K562 (cell line): ENCODE data around the gene LLCFC1. TPM values are rescaled to one million over a fixed set of nuclear protein-coding genes. Genes with fewer than 3 reads are reported as not detected.

Experiments used
- HNRNPUL1 ChIP-seq: fragments of 200-400 bp; formaldehyde crosslinking; IDR thresholded peaks from 2 replicates; pipeline ENCODE4 v1.6.1; 2017; ENCODE audit warnings: low read length
- MAFG ChIP-seq: fragments of 450-650 bp; conservative IDR thresholded peaks from 2 replicates; pipeline ENCODE4 v1.6.1; 2016; ENCODE audit warnings: missing genetic modification characterization, missing compliant biosample characterization
- MAFK ChIP-seq: IDR thresholded peaks from 2 replicates; pipeline ENCODE4 v1.6.1; 2011; ENCODE audit warnings: low read length, improper control_type of control experiment
- MAZ ChIP-seq, 2 experiments: fragments of 450-650 bp in 1 of 2; sonication (generic) in 1 of 2; formaldehyde crosslinking; IDR thresholded peaks in 1 of 2; conservative IDR thresholded peaks in 1 of 2; 2 replicates each; pipeline versions ENCODE4 v1.4.0 to v1.5.0; 2020; ENCODE audit warnings: mild to moderate bottlenecking in 1 of 2, missing genetic modification reagents in 1 of 2
- PHF8 ChIP-seq: fragments of 200-600 bp; sonication (generic); IDR thresholded peaks from 2 replicates; pipeline ENCODE4 v1.6.1; 2012; ENCODE audit warnings: mixed run types, mild to moderate bottlenecking, inconsistent platforms, low read length, moderate library complexity, borderline replicate concordance
- PYGO2 ChIP-seq: fragments of 450-650 bp; IDR thresholded peaks from 2 replicates; pipeline ENCODE4 v1.6.1; 2016; ENCODE audit warnings: mild to moderate bottlenecking, missing genetic modification characterization, moderate library complexity, missing compliant biosample characterization
- RHOXF2B ChIP-seq: fragments of 250-450 bp; sonication (Bioruptor Pico); conservative IDR thresholded peaks from 2 replicates; pipeline ENCODE4 v1.5.1; 2021
- ZNF384 ChIP-seq: IDR thresholded peaks from 2 replicates; pipeline ENCODE4 v1.6.1; 2012; ENCODE audit warnings: low read depth, low read length, improper control_type of control experiment
- polyA plus RNA-seq, 8 experiments: library from polyadenylated mRNA; depleted of rRNA in 4 of 8; stranded (reverse) in 5 of 8; unstranded in 3 of 8; fragments of >200 nt; fragmentation: Nextera tagmentation in 2 of 8; fragmentation: Illumina TruSeq in 1 of 8; extraction: Ambion mirVana in 2 of 8; extraction: Trizol in 1 of 8; gene quantifications; 2 replicates each; pipeline versions ENCODE4 v1.2.1 to v1.2.3, GENCODE V29; 2011 to 2014; ENCODE audit warnings: inconsistent platforms in 1 of 8, missing spikeins in 1 of 8
- total RNA-seq, 7 experiments: library from RNA; depleted of rRNA in 6 of 7; stranded (reverse); fragments of >200 nt in 6 of 7; fragmentation: Illumina TruSeq in 2 of 7; extraction: Trizol in 2 of 7; gene quantifications; 2 replicates each; pipeline versions ENCODE4 v1.2.1 to v1.2.3, GENCODE V29; 2011 to 2021; ENCODE audit warnings: low replicate concordance in 1 of 7
- TF ChIP-seq, protein P1 (sequence below): sonication (generic); formaldehyde crosslinking; IDR thresholded peaks from 2 replicates; pipeline ENCODE4 v1.8.0; 2022; ENCODE audit warnings: missing genetic modification reagents, mild to moderate bottlenecking, borderline replicate concordance
- TF ChIP-seq, protein P2 (sequence below), 2 experiments: fragments of 450-650 bp in 1 of 2; sonication (generic) in 1 of 2; formaldehyde crosslinking in 1 of 2; IDR thresholded peaks; 2 replicates each; pipeline versions ENCODE4 v1.7.1 to v1.9.0; 2016 to 2022; ENCODE audit warnings: inconsistent platforms in 1 of 2, mild to moderate bottlenecking in 1 of 2, missing genetic modification reagents in 1 of 2
- TF ChIP-seq, protein P3 (sequence below), 3 experiments: IDR thresholded peaks in 2 of 3; conservative IDR thresholded peaks in 1 of 3; 2 replicates each; pipeline ENCODE4 v1.5.1; 2011 to 2012; ENCODE audit warnings: low read length in 3 of 3, mild to moderate bottlenecking in 3 of 3, control low read depth in 2 of 3, improper control_type of control experiment in 1 of 3, inconsistent platforms in 1 of 3, low read depth in 1 of 3, mixed read lengths in 1 of 3, moderate library complexity in 1 of 3; ENCODE audit not compliant: insufficient read depth in 2 of 3

LLCFC1 gene
- total and polyA plus RNA-seq, 9 of the 15 experiments (the other 6 are each of a cell fraction or from before 2014, with no cell fraction given), result not detected

DNA sequence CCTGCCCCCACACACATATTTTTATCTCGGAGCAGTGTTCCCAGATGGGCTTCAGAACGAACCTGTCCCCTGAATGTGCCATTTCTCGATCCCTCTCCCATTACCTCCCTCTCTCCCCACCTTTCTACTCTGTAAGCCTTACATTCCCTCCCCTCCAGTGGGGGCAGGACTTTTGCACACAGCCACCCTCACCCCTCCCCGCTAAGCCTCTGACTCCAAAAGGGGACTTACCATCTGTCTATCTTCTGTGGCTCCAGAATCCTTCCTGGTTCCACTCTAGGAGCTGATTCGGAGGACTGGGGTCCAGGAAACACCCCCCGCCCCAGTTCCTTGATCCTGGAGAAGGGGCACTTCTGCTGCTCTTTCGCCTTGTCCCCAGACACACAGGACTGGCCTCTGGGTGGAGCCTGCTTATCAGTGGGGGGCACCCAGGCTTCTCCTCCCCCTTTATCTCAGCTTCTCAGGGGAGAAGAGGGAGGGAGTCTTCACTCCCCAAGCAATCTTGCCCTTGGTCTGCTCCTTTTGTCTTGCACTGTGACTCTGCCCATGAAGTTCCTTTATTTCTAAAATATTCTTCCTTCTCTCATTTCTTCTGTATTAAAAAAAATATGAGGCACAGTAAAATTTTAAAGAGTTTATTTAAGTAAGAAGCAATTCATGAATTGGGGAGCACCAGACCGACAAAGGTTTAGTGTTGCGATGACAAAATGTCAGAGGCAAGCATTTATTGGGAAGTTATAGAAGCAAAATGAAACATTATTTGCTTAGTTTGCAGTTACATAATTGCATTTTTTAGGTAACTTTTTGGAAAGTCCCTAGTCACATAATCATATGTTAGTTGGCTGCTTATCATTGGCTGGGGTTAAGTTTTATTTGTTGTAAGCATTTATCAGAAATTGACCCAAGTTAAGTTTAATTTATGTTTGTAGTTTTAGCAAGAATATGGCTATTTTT, 23.0 kb downstream of the LLCFC1 start, which contains the start of gene KEL (continued):
- TF ChIP-seq, protein P1, sequence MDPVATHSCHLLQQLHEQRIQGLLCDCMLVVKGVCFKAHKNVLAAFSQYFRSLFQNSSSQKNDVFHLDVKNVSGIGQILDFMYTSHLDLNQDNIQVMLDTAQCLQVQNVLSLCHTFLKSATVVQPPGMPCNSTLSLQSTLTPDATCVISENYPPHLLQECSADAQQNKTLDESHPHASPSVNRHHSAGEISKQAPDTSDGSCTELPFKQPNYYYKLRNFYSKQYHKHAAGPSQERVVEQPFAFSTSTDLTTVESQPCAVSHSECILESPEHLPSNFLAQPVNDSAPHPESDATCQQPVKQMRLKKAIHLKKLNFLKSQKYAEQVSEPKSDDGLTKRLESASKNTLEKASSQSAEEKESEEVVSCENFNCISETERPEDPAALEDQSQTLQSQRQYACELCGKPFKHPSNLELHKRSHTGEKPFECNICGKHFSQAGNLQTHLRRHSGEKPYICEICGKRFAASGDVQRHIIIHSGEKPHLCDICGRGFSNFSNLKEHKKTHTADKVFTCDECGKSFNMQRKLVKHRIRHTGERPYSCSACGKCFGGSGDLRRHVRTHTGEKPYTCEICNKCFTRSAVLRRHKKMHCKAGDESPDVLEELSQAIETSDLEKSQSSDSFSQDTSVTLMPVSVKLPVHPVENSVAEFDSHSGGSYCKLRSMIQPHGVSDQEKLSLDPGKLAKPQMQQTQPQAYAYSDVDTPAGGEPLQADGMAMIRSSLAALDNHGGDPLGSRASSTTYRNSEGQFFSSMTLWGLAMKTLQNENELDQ (CRISPR knock-in tag), result peak; percentile 5; the same call in 1 of the 2 replicates
- TF ChIP-seq, protein P2, sequence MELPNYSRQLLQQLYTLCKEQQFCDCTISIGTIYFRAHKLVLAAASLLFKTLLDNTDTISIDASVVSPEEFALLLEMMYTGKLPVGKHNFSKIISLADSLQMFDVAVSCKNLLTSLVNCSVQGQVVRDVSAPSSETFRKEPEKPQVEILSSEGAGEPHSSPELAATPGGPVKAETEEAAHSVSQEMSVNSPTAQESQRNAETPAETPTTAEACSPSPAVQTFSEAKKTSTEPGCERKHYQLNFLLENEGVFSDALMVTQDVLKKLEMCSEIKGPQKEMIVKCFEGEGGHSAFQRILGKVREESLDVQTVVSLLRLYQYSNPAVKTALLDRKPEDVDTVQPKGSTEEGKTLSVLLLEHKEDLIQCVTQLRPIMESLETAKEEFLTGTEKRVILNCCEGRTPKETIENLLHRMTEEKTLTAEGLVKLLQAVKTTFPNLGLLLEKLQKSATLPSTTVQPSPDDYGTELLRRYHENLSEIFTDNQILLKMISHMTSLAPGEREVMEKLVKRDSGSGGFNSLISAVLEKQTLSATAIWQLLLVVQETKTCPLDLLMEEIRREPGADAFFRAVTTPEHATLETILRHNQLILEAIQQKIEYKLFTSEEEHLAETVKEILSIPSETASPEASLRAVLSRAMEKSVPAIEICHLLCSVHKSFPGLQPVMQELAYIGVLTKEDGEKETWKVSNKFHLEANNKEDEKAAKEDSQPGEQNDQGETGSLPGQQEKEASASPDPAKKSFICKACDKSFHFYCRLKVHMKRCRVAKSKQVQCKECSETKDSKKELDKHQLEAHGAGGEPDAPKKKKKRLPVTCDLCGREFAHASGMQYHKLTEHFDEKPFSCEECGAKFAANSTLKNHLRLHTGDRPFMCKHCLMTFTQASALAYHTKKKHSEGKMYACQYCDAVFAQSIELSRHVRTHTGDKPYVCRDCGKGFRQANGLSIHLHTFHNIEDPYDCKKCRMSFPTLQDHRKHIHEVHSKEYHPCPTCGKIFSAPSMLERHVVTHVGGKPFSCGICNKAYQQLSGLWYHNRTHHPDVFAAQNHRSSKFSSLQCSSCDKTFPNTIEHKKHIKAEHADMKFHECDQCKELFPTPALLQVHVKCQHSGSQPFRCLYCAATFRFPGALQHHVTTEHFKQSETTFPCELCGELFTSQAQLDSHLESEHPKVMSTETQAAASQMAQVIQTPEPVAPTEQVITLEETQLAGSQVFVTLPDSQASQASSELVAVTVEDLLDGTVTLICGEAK (IDR thresholded peaks at IDR 0.05), result no peak; the same call in none of the 2 replicates
- TF ChIP-seq, protein P2 (CRISPR knock-in tag; IDR thresholded peaks at IDR 0.05), result no peak
- peak; percentile 93 to 96 for TF ChIP-seq MAZ (CRISPR knock-in tag; conservative IDR thresholded peaks at IDR 0.05 in 1 of 2, IDR thresholded peaks at IDR 0.05 in 1 of 2)
- no peak for TF ChIP-seq RHOXF2B (CRISPR knock-in tag)
- TF ChIP-seq, protein P3, sequence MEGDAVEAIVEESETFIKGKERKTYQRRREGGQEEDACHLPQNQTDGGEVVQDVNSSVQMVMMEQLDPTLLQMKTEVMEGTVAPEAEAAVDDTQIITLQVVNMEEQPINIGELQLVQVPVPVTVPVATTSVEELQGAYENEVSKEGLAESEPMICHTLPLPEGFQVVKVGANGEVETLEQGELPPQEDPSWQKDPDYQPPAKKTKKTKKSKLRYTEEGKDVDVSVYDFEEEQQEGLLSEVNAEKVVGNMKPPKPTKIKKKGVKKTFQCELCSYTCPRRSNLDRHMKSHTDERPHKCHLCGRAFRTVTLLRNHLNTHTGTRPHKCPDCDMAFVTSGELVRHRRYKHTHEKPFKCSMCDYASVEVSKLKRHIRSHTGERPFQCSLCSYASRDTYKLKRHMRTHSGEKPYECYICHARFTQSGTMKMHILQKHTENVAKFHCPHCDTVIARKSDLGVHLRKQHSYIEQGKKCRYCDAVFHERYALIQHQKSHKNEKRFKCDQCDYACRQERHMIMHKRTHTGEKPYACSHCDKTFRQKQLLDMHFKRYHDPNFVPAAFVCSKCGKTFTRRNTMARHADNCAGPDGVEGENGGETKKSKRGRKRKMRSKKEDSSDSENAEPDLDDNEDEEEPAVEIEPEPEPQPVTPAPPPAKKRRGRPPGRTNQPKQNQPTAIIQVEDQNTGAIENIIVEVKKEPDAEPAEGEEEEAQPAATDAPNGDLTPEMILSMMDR (IDR thresholded peaks at IDR 0.05 in 2 of 3, conservative IDR thresholded peaks at IDR 0.05 in 1 of 3; ENCODE audit: insufficient read depth in 2 of 3, low read depth in 1 of 3, low read length in 3 of 3), result peak in 2 of 3 experiments; percentile 15 to 16; a peak in 1 of 6 replicates
- TF ChIP-seq PHF8, result peak; percentile 76; the same call in 1 of the 2 replicates
- TF ChIP-seq HNRNPUL1, result no peak
- peak; percentile 65 for TF ChIP-seq MAFK
- TF ChIP-seq MAFG (tag), result peak; percentile 82
- no peak for TF ChIP-seq PYGO2 (tag)
- no peak for TF ChIP-seq ZNF384
